GM12892 (cell line): ENCODE measurements around the gene PRRC2B.

Experiments
- POLR2A ChIP-seq: IDR thresholded peaks from 2 replicates; pipeline ENCODE4 v1.6.1; 2011; ENCODE audit warnings: low read depth, low read length, control low read depth
- TAF1 ChIP-seq: IDR thresholded peaks from 2 replicates; pipeline ENCODE4 v1.6.1; 2011; ENCODE audit warnings: low read depth, mild to moderate bottlenecking, control low read depth, low read length, borderline replicate concordance

DNA sequence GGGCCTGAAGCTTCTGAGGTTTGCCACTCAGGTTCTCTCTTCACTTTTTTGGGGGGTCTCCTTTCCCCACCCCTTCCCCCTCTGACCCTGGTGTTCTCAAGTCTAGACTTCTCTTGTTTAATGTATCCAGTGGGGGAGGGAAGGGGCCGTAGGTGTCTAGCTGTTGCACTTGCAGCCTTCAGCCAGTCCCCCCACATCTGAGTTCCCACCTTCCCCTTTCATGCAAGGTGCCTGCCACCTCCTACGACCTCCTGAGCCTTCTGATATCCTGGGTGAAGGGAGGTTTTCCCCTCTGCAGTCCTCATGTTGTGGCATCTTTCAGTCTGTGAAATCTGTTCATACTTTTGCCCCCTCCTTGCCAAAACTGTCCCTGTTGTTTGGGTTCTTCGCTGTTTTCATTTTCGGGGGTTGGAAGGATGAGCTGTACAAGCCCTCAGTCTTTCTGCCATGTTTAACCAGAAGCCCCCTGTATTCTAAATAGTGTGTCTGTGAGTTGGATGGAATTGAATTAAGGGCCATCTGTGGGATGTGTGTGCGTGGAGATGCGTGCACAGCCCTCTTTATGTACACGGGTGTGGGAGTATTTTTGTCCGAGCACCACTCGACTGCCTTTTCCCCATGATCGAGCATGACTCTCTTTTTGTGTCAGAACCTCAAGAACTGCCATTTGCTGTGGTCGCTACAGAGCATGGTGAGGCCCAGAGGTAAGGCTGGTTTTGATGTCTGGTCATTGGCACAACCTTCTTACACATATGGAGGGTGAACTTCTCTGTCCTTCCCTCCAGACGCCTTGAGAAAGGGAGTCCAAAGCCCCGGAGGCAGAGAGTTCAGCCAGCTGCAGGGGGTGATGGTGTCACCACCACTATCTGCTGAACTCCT is 23.6 kb downstream of the PRRC2B start:
- TF ChIP-seq POLR2A (no peak), TAF1 (no peak)
